Embryonic facial prominence (tissue), 1 donor: ENCODE measurements around the gene SLC6A9.

Experiments
- DNase-seq: peaks from one replicate; pipeline ENCODE4 v3.0.0-alpha.2; 2016; ENCODE audit errors: extremely low spot score

The SLC6A9 gene

GRCh38 chr1:44029260-44029910 is 1.9 kb downstream of the SLC6A9 start:
- DNase-seq, result no peak

GRCh38 chr1:44027320-44027719 is 3.9 kb downstream of the SLC6A9 start:
- DNase-seq, result no peak

GRCh38 chr1:44025816-44026215 is 5.4 kb downstream of the SLC6A9 start:
- DNase-seq, result no peak

- DNase-seq, result no peak
These were observed 6.2 kb downstream of the SLC6A9 start for GRCh38 chr1:44024903-44025525.

GRCh38 chr1:44024031-44024902 is 7.0 kb downstream of the SLC6A9 start:
- no peak for DNase-seq

GRCh38 chr1:44021581-44022321 is 9.5 kb downstream of the SLC6A9 start:
- no peak for DNase-seq

GRCh38 chr1:44021156-44021555 is 10.1 kb downstream of the SLC6A9 start:
- DNase-seq, result no peak

GRCh38 chr1:44020464-44020863 is 10.8 kb downstream of the SLC6A9 start:
- DNase-seq, result no peak

GRCh38 chr1:44019466-44019948 is 11.8 kb downstream of the SLC6A9 start:
- no peak for DNase-seq

- DNase-seq, result no peak
These were observed 14.3 kb downstream of the SLC6A9 start for GRCh38 chr1:44016890-44017400.

GRCh38 chr1:44016041-44016889 is 15.0 kb downstream of the SLC6A9 start:
- DNase-seq, result no peak

GRCh38 chr1:44015206-44015605 is 16.1 kb downstream of the SLC6A9 start:
- DNase-seq, result no peak

- no peak for DNase-seq
These were observed 16.7 kb downstream of the SLC6A9 start for GRCh38 chr1:44014365-44015104.

- no peak for DNase-seq
These were observed 17.3 kb downstream of the SLC6A9 start for GRCh38 chr1:44013949-44014348.

GRCh38 chr1:44012941-44013609 is 18.2 kb downstream of the SLC6A9 start:
- no peak for DNase-seq

- DNase-seq, result no peak
These were observed 18.9 kb downstream of the SLC6A9 start for GRCh38 chr1:44012404-44012803.

- DNase-seq, result no peak
These were observed 20.3 kb downstream of the SLC6A9 start for GRCh38 chr1:44010935-44011471.

GRCh38 chr1:44008259-44008658 is 23.0 kb downstream of the SLC6A9 start:
- DNase-seq, result no peak

GRCh38 chr1:44002606-44003157 is 28.6 kb downstream of the SLC6A9 start:
- DNase-seq, result no peak
